HepG2 (cell line): ENCODE data around the gene NUDT19. TPM values are rescaled to one million over a fixed set of nuclear protein-coding genes. Genes with fewer than 3 reads are reported as not detected.

Experiments
- ATAC-seq: fragments of 200-7000 bp; cut with Tn5 transposase; 3 replicates; pipeline ENCODE4 v1.9.1; 2020; ENCODE audit warnings: mild to moderate bottlenecking, moderate library complexity
- BruUV-seq: library from RNA; stranded (reverse); fragments of 400-500 nt; replicated peaks from 2 replicates; lab custom pipeline; 2021; lab: Mats Ljungman, UMichigan
- CTCF ChIA-PET: fragments of 300-600 bp; formaldehyde crosslinking; extraction: SDS; loops from one replicate; lab custom pipeline; 2021; ENCODE audit warnings: low total read pairs, inconsistent platforms, low intra/inter-chr PET ratio; lab: Yijun Ruan, JAX
- POLR2A ChIA-PET: fragments of 350-600 bp; sonication (Branson Sonifier 250); formaldehyde crosslinking; loops from one replicate; lab custom pipeline; 2020; ENCODE audit warnings: antibody characterized with exemption, inconsistent platforms; lab: Yijun Ruan, JAX
- DNase-seq: peaks from one replicate; pipeline ENCODE4 v3.0.0-alpha.2; 2015; ENCODE audit warnings: low spot score
- FAIRE-seq: peaks from 3 replicates; lab custom pipeline; 2011; peaks lifted over from hg19 to GRCh38; lab: Jason Lieb, UNC
- H2AFZ ChIP-seq: one replicate; pipeline ENCODE4 v1.6.1; 2011; ENCODE audit warnings: low read length, inconsistent platforms
- H3K27ac ChIP-seq: fragments of 300-600 bp; 3 replicates; pipeline ENCODE4 v1.8.0; 2011; ENCODE audit warnings: mixed run types, mild to moderate bottlenecking, mixed read lengths, low read length, inconsistent platforms; ENCODE audit not compliant: insufficient read depth; ENCODE audit errors: extremely low read length
- H3K27me3 ChIP-seq, 2 experiments: fragments of 200-600 bp in 1 of 2; 2 replicates in 1 of 2; 3 replicates in 1 of 2; pipeline versions ENCODE4 v1.6.0 to v1.8.0; 2011; ENCODE audit warnings: low read length in 2 of 2, mild to moderate bottlenecking in 2 of 2, moderate library complexity in 2 of 2, inconsistent platforms in 1 of 2; ENCODE audit not compliant: insufficient read depth in 2 of 2, control insufficient read depth in 1 of 2
- H3K36me3 ChIP-seq, 2 experiments: fragments of 200-600 bp in 1 of 2; replicated peaks in 1 of 2; 2 replicates in 1 of 2; 3 replicates in 1 of 2; pipeline versions ENCODE4 v1.5.1 to v1.8.0; 2011; ENCODE audit warnings: low read length in 2 of 2, inconsistent platforms in 1 of 2; ENCODE audit not compliant: insufficient read depth in 2 of 2, control insufficient read depth in 1 of 2
- H3K4me1 ChIP-seq: 2 replicates; pipeline ENCODE4 v1.5.1; 2012; ENCODE audit warnings: low read length, inconsistent platforms; ENCODE audit not compliant: insufficient read depth
- H3K4me2 ChIP-seq: 2 replicates; pipeline ENCODE4 v1.6.0; 2011; ENCODE audit warnings: low read depth, low read length, inconsistent platforms
- H3K4me3 ChIP-seq, 3 experiments: fragments of 200-600 bp in 1 of 3; sonication (generic), shearing (Covaris generic) in 1 of 3; replicated peaks in 1 of 3; 2 replicates each; pipeline ENCODE4 v1.5.1; 2011 to 2016; ENCODE audit warnings: low read length in 3 of 3, inconsistent platforms in 2 of 3, low read depth in 2 of 3, mild to moderate bottlenecking in 2 of 3, control low read depth in 1 of 3, mixed read lengths in 1 of 3; ENCODE audit not compliant: insufficient read depth in 1 of 3
- H3K79me2 ChIP-seq: one replicate; pipeline ENCODE4 v1.6.1; 2011; ENCODE audit warnings: low read length, inconsistent platforms; ENCODE audit not compliant: insufficient read depth
- H3K9ac ChIP-seq: 2 replicates; pipeline ENCODE4 v1.6.0; 2011; ENCODE audit warnings: mild to moderate bottlenecking, low read depth, low read length, inconsistent platforms; ENCODE audit not compliant: insufficient read depth
- H3K9me3 ChIP-seq: 2 replicates; pipeline ENCODE4 v1.5.1; 2012; ENCODE audit warnings: mild to moderate bottlenecking, low read length
- H4K20me1 ChIP-seq: 2 replicates; pipeline ENCODE4 v1.6.0; 2011; ENCODE audit warnings: inconsistent platforms, mild to moderate bottlenecking, low read length, moderate library complexity; ENCODE audit not compliant: insufficient read depth
- HNRNPL ChIP-seq: fragments of 200-400 bp; formaldehyde crosslinking; IDR thresholded peaks from 2 replicates; pipeline ENCODE4 v1.6.1; 2017; ENCODE audit warnings: mild to moderate bottlenecking, low read depth, low read length
- MAZ ChIP-seq, 2 experiments: sonication (generic) in 1 of 2; formaldehyde crosslinking in 1 of 2; IDR thresholded peaks; 2 replicates each; pipeline versions ENCODE4 v1.5.0 to v1.6.1; 2012 to 2020; ENCODE audit warnings: low read depth in 2 of 2, mild to moderate bottlenecking in 2 of 2, borderline replicate concordance in 1 of 2, improper control_type of control experiment in 1 of 2, low read length in 1 of 2, missing genetic modification reagents in 1 of 2, moderate library complexity in 1 of 2
- NR2F6 ChIP-seq, 2 experiments: IDR thresholded peaks; 2 replicates each; pipeline ENCODE4 v1.6.1; 2016; ENCODE audit warnings: antibody characterized with exemption in 1 of 2, mild to moderate bottlenecking in 1 of 2
- PCBP1 ChIP-seq: fragments of 200-400 bp; formaldehyde crosslinking; IDR thresholded peaks from 2 replicates; pipeline ENCODE4 v1.6.1; 2017; ENCODE audit warnings: mild to moderate bottlenecking, low read depth, low read length, borderline replicate concordance
- RBM39 ChIP-seq: fragments of 200-400 bp; formaldehyde crosslinking; IDR thresholded peaks from one replicate; pipeline ENCODE4 v1.6.1; 2018; ENCODE audit warnings: antibody characterized with exemption, mild to moderate bottlenecking, low read depth, low read length; ENCODE audit not compliant: poor library complexity, severe bottlenecking
- SATB2 ChIP-seq: sonication (generic); formaldehyde crosslinking; IDR thresholded peaks from 2 replicates; pipeline ENCODE4 v1.5.0; 2020; ENCODE audit warnings: missing genetic modification reagents
- SIX1 ChIP-seq: sonication (generic); formaldehyde crosslinking; IDR thresholded peaks from 2 replicates; pipeline ENCODE4 v1.4.0; 2020; ENCODE audit warnings: missing genetic modification reagents, borderline replicate concordance
- SOX6 ChIP-seq, 2 experiments: fragments of 450-650 bp in 1 of 2; sonication (generic) in 1 of 2; formaldehyde crosslinking in 1 of 2; IDR thresholded peaks; 2 replicates each; pipeline versions ENCODE4 v1.4.0 to v1.6.1; 2017 to 2020; ENCODE audit warnings: antibody characterized with exemption in 1 of 2, mild to moderate bottlenecking in 1 of 2, missing genetic modification reagents in 1 of 2
- ZFP62 ChIP-seq: sonication (generic); formaldehyde crosslinking; IDR thresholded peaks from 2 replicates; pipeline ENCODE4 v1.4.0; 2020; ENCODE audit warnings: missing genetic modification reagents
- WGBS: methylation state at CpG from one replicate; pipeline ENCODE4 v1.1.6; 2017; ENCODE audit warnings: low lambda C conversion rate; 5-methylcytosine and 5-hydroxymethylcytosine counted together
- in situ Hi-C: cut with HindIII; loops from 2 replicates; pipeline ENCODE4 v1.10.0; 2017; ENCODE audit warnings: low pct_unique_long_range_greater_than_20kb; ENCODE audit not compliant: extremely low pct_ligation_motif_present
- intact Hi-C: fragments of 100-400 bp; cut with micrococcal nuclease; formaldehyde crosslinking; loops from one replicate; pipeline ENCODE4 v1.10.0; 2022; ENCODE audit not compliant: unreplicated experiment
- polyA plus RNA-seq, 8 experiments: library from polyadenylated mRNA; depleted of rRNA in 3 of 8; stranded (reverse) in 7 of 8; unstranded in 1 of 8; fragments of >200 nt; fragmentation: Illumina TruSeq in 4 of 8; extraction: Trizol in 4 of 8; gene quantifications; 2 replicates each; pipeline versions ENCODE4 v1.2.1 to v1.2.3, GENCODE V29; 2011 to 2016; ENCODE audit warnings: low read depth in 4 of 8, missing spikeins in 1 of 8, mixed read lengths in 1 of 8; ENCODE audit not compliant: insufficient read depth in 1 of 8
- total RNA-seq, 5 experiments: library from RNA; depleted of rRNA; stranded (reverse); fragments of >200 nt; fragmentation: Illumina TruSeq; extraction: Trizol; gene quantifications; 2 replicates each; pipeline ENCODE4 v1.2.3, GENCODE V29; 2016; ENCODE audit warnings: low read depth in 1 of 5
- TF ChIP-seq, protein P1 (sequence below): sonication (generic); formaldehyde crosslinking; IDR thresholded peaks from 2 replicates; pipeline ENCODE4 v1.5.1; 2020; ENCODE audit warnings: mild to moderate bottlenecking, missing genetic modification reagents, borderline replicate concordance
- TF ChIP-seq, protein P2 (sequence below): IDR thresholded peaks from 2 replicates; pipeline ENCODE4 v1.6.1; 2018; ENCODE audit warnings: missing genetic modification reagents
- TF ChIP-seq, protein P3 (sequence below): conservative IDR thresholded peaks from 2 replicates; pipeline ENCODE4 v1.6.1; 2018; ENCODE audit warnings: missing genetic modification reagents
- TF ChIP-seq, protein P4 (sequence below): sonication (generic); formaldehyde crosslinking; IDR thresholded peaks from 2 replicates; pipeline ENCODE4 v1.5.0; 2020; ENCODE audit warnings: mild to moderate bottlenecking, missing genetic modification reagents

The NUDT19 gene
- total and polyA plus RNA-seq, 2 of the 13 experiments (the other 11 are each of a cell fraction or from before 2014, with no cell fraction given): 3.1 to 3.6 TPM

DNA sequence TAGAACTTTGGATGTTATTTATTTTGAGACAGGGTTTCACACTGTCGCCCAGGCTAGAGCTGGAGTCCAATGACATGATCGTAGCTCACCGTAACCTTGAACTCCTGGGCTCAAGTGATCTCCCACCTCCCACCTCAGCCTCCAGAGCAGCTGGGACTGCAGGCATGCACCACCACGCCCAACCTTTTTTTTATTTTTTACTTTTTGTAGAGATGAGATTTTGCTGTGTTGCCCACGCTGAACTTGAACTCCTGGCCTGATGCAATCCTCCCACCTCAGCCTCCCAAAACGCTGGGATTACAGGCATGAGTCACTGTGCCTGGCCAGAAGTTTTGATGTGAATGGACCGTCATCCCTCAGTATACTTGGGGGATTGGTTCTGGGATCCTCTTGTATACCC, 30.3 kb upstream of the NUDT19 start:
- Histone ChIP-seq H3K4me1 (peaks cover 14% of the 10 kb centered on the region), H3K9ac (no peak overlapping the region), H3K79me2 (peaks cover 12% of the 10 kb centered on the region), H2AFZ (no peak overlapping the region), H3K27ac (no peak overlapping the region), H3K4me3 (no peak overlapping the region), H4K20me1 (0 out of 2 replicates have a peak, but pooled peaks cover 13% of the 10 kb centered on the region), H3K27me3 (no peaks in the 10 kb centered on the region), H3K36me3 (peaks cover 0 to 14% of the 10 kb centered on the region in 2 experiments; a peak in 3 of 5 replicates), H3K4me2 (no peak overlapping the region), H3K9me3 (no peaks in the 10 kb centered on the region)
- ChIA-PET CTCF (no interaction called here), POLR2A (interaction anchor here (1.0 kb wide), 1 partner anchor 16 kb away, joined by 3 read pairs; no protein-coding TSS in a partner anchor)
- DNase-seq: peak; percentile 37
- BruUV-seq: no TSS peak
- intact Hi-C loops: no loop called here
- 53% methylated on average over 7 of the region's 7 CpGs for WGBS
- in situ Hi-C loops: no loop called here
- peak; percentile 34 for FAIRE-seq
- ATAC-seq: peak; percentile 78
- TF ChIP-seq SATB2 (no peak), NR2F6 (IDR thresholded peaks at IDR 0.05) (no peak), NR2F6 (CRISPR knock-in tag; IDR thresholded peaks at IDR 0.05) (0 out of 2 replicates have a peak, but pooled peaks have one; percentile 27), RBM39 (no peak), PCBP1 (no peak), HNRNPL (no peak), SIX1 (CRISPR knock-in tag) (no peak), ZFP62 (CRISPR knock-in tag) (no peak), SOX6 (IDR thresholded peaks at IDR 0.05) (no peak), SOX6 (CRISPR knock-in tag; IDR thresholded peaks at IDR 0.05) (no peak), MAZ (IDR thresholded peaks at IDR 0.05; ENCODE audit: borderline replicate concordance, low read depth, low read length) (no peak), MAZ (CRISPR knock-in tag; IDR thresholded peaks at IDR 0.05; ENCODE audit: low read depth) (no peak)
- TF ChIP-seq, protein P1, sequence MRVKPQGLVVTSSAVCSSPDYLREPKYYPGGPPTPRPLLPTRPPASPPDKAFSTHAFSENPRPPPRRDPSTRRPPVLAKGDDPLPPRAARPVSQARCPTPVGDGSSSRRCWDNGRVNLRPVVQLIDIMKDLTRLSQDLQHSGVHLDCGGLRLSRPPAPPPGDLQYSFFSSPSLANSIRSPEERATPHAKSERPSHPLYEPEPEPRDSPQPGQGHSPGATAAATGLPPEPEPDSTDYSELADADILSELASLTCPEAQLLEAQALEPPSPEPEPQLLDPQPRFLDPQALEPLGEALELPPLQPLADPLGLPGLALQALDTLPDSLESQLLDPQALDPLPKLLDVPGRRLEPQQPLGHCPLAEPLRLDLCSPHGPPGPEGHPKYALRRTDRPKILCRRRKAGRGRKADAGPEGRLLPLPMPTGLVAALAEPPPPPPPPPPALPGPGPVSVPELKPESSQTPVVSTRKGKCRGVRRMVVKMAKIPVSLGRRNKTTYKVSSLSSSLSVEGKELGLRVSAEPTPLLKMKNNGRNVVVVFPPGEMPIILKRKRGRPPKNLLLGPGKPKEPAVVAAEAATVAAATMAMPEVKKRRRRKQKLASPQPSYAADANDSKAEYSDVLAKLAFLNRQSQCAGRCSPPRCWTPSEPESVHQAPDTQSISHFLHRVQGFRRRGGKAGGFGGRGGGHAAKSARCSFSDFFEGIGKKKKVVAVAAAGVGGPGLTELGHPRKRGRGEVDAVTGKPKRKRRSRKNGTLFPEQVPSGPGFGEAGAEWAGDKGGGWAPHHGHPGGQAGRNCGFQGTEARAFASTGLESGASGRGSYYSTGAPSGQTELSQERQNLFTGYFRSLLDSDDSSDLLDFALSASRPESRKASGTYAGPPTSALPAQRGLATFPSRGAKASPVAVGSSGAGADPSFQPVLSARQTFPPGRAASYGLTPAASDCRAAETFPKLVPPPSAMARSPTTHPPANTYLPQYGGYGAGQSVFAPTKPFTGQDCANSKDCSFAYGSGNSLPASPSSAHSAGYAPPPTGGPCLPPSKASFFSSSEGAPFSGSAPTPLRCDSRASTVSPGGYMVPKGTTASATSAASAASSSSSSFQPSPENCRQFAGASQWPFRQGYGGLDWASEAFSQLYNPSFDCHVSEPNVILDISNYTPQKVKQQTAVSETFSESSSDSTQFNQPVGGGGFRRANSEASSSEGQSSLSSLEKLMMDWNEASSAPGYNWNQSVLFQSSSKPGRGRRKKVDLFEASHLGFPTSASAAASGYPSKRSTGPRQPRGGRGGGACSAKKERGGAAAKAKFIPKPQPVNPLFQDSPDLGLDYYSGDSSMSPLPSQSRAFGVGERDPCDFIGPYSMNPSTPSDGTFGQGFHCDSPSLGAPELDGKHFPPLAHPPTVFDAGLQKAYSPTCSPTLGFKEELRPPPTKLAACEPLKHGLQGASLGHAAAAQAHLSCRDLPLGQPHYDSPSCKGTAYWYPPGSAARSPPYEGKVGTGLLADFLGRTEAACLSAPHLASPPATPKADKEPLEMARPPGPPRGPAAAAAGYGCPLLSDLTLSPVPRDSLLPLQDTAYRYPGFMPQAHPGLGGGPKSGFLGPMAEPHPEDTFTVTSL (CRISPR knock-in tag): no peak
- TF ChIP-seq, protein P2, sequence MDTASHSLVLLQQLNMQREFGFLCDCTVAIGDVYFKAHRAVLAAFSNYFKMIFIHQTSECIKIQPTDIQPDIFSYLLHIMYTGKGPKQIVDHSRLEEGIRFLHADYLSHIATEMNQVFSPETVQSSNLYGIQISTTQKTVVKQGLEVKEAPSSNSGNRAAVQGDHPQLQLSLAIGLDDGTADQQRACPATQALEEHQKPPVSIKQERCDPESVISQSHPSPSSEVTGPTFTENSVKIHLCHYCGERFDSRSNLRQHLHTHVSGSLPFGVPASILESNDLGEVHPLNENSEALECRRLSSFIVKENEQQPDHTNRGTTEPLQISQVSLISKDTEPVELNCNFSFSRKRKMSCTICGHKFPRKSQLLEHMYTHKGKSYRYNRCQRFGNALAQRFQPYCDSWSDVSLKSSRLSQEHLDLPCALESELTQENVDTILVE (CRISPR knock-in tag): no peak
- TF ChIP-seq, protein P3, sequence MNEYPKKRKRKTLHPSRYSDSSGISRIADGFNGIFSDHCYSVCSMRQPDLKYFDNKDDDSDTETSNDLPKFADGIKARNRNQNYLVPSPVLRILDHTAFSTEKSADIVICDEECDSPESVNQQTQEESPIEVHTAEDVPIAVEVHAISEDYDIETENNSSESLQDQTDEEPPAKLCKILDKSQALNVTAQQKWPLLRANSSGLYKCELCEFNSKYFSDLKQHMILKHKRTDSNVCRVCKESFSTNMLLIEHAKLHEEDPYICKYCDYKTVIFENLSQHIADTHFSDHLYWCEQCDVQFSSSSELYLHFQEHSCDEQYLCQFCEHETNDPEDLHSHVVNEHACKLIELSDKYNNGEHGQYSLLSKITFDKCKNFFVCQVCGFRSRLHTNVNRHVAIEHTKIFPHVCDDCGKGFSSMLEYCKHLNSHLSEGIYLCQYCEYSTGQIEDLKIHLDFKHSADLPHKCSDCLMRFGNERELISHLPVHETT (CRISPR knock-in tag): no peak
- TF ChIP-seq, protein P4, sequence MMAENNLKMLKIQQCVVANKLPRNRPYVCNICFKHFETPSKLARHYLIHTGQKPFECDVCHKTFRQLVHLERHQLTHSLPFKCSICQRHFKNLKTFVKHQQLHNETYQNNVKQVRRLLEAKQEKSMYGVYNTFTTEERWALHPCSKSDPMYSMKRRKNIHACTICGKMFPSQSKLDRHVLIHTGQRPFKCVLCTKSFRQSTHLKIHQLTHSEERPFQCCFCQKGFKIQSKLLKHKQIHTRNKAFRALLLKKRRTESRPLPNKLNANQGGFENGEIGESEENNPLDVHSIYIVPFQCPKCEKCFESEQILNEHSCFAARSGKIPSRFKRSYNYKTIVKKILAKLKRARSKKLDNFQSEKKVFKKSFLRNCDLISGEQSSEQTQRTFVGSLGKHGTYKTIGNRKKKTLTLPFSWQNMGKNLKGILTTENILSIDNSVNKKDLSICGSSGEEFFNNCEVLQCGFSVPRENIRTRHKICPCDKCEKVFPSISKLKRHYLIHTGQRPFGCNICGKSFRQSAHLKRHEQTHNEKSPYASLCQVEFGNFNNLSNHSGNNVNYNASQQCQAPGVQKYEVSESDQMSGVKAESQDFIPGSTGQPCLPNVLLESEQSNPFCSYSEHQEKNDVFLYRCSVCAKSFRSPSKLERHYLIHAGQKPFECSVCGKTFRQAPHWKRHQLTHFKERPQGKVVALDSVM (CRISPR knock-in tag): peak; percentile 72
